Activated CD8-positive, alpha-beta T cell treated with anti-CD3 and anti-CD28 coated beads for 36 hours (primary cell): ENCODE measurements around the gene CXXC5. TPM values are rescaled to one million over a fixed set of nuclear protein-coding genes. Genes with fewer than 3 reads are reported as not detected.
A peak's percentile ranks its signal among the peaks of the same experiment; 100 is the strongest.

Source experiments
- ATAC-seq: fragments of 200-7000 bp; cut with Tn5 transposase; one replicate; pipeline ENCODE4 v1.10.0; 2021; ENCODE audit warnings: mild to moderate bottlenecking, moderate library complexity
- CTCF ChIA-PET: fragments of 350-600 bp; sonication (Branson Sonifier 250); formaldehyde crosslinking; loops from one replicate; lab custom pipeline; 2021; ENCODE audit warnings: antibody characterized with exemption; lab: Charles Lee
- POLR2A ChIA-PET: fragments of 350-600 bp; sonication (Branson Sonifier 250); formaldehyde crosslinking; loops from one replicate; lab custom pipeline; 2021; ENCODE audit warnings: antibody characterized with exemption; lab: Charles Lee
- DNase-seq: peaks from one replicate; pipeline ENCODE4 v3.0.0-alpha.2; 2020
- H3K27ac Mint-ChIP-seq: one replicate; pipeline ENCODE4 v1.8.0; 2021; ENCODE audit warnings: mild to moderate bottlenecking, mixed read lengths
- H3K27me3 Mint-ChIP-seq: one replicate; pipeline ENCODE4 v1.8.0; 2021; ENCODE audit warnings: mixed read lengths
- H3K36me3 Mint-ChIP-seq: one replicate; pipeline ENCODE4 v1.8.0; 2021; ENCODE audit warnings: low read depth, mixed read lengths
- H3K4me1 Mint-ChIP-seq: one replicate; pipeline ENCODE4 v1.8.0; 2021; ENCODE audit warnings: low read depth, mixed read lengths
- H3K4me3 Mint-ChIP-seq: one replicate; pipeline ENCODE4 v1.8.0; 2021; ENCODE audit warnings: mild to moderate bottlenecking, moderate library complexity, mixed read lengths
- H3K9me3 Mint-ChIP-seq: one replicate; pipeline ENCODE4 v1.8.0; 2021; ENCODE audit warnings: mixed read lengths
- CTCF ChIP-seq: fragments of 200-600 bp; IDR thresholded peaks from one replicate; pipeline ENCODE4 v1.8.0; 2022; ENCODE audit warnings: antibody characterized with exemption, mild to moderate bottlenecking
- intact Hi-C: fragments of 100-400 bp; cut with micrococcal nuclease; formaldehyde crosslinking; loops from one replicate; pipeline ENCODE4 v1.10.0; 2022
- total RNA-seq, 2 experiments: library from RNA; stranded (reverse); gene quantifications; one replicate each; pipeline ENCODE4 v1.2.3, GENCODE V29; 2021

The CXXC5 gene
- total RNA-seq, 2 experiments from 2014 or later = 3.5 to 4.3 TPM

GRCh38 chr5:139705191-139705590, 57.0 kb downstream of the CXXC5 start:
- H3K36me3 Mint-ChIP-seq = no peaks in the 10 kb centered on the region
- peak; percentile 28 for ATAC-seq

GRCh38 chr5:139705655-139706587, 57.8 kb downstream of the CXXC5 start:
- intact Hi-C loops = no loop called here
- ATAC-seq = no peak
- Mint-ChIP-seq H3K4me1 (peaks cover 42% of the 10 kb centered on the region), H3K36me3 (no peaks in the 10 kb centered on the region), H3K27ac (no peak overlapping the region), H3K4me3 (no peak overlapping the region), H3K27me3 (peaks cover 3% of the 10 kb centered on the region), H3K9me3 (no peaks in the 10 kb centered on the region)
- ChIA-PET POLR2A (interaction anchor here (0.8 to 0.9 kb wide), 2 partner anchors 8 to 15 kb away, joined by 3 read pairs; no protein-coding TSS in a partner anchor), CTCF (interaction anchor here (0.9 to 6.3 kb wide), 4 partner anchors 17 to 74 kb away, joined by 4 to 52 read pairs (median 5); no protein-coding TSS in a partner anchor)
- no peak for TF ChIP-seq CTCF
- DNase-seq = no peak

More at GRCh38 chr5:139705191-139705590, 57.0 kb downstream of the CXXC5 start:
- no peak for TF ChIP-seq CTCF
- peak; percentile 51 for DNase-seq
- Mint-ChIP-seq H3K4me3 (no peak overlapping the region), H3K27me3 (peaks cover 3% of the 10 kb centered on the region), H3K9me3 (no peaks in the 10 kb centered on the region), H3K27ac (no peak overlapping the region), H3K4me1 (peaks cover 43% of the 10 kb centered on the region)
- ChIA-PET POLR2A (interaction anchor here (0.8 kb wide), 1 partner anchor 15 kb away, joined by 3 read pairs; no protein-coding TSS in a partner anchor), CTCF (interaction anchor here (0.9 to 1.1 kb wide), 3 partner anchors 16 to 73 kb away, joined by 4 to 6 read pairs (median 4); no protein-coding TSS in a partner anchor)
- intact Hi-C loops = no loop called here

- TF ChIP-seq CTCF = no peak
- Mint-ChIP-seq H3K9me3 (no peaks in the 10 kb centered on the region), H3K4me1 (peaks cover 36% of the 10 kb centered on the region), H3K4me3 (no peak overlapping the region), H3K36me3 (no peaks in the 10 kb centered on the region), H3K27ac (no peak overlapping the region), H3K27me3 (no peaks in the 10 kb centered on the region)
- DNase-seq (no peak), ATAC-seq (no peak)
- ChIA-PET POLR2A (no interaction called here), CTCF (interaction anchor here (0.9 to 6.3 kb wide), 5 partner anchors 18 to 75 kb away, joined by 3 to 52 read pairs (median 5); no protein-coding TSS in a partner anchor)
- intact Hi-C loops = no loop called here
These were observed 59.4 kb downstream of the CXXC5 start for GRCh38 chr5:139707445-139708003.

- POLR2A ChIA-PET = interaction anchor here (0.5 to 3.7 kb wide), 2 partner anchors 8 to 144 kb away, joined by 3 to 30 read pairs; no protein-coding TSS in a partner anchor
- intact Hi-C loops = no loop called here
- no peak for TF ChIP-seq CTCF
These were observed 60.3 kb downstream of the CXXC5 start for GRCh38 chr5:139708434-139708861.

More at GRCh38 chr5:139708434-139708861, 60.3 kb downstream of the CXXC5 start:
- CTCF ChIA-PET = interaction anchor here (0.8 to 6.3 kb wide), 6 partner anchors 19 to 76 kb away, joined by 3 to 52 read pairs (median 3); no protein-coding TSS in a partner anchor
- Mint-ChIP-seq H3K4me1 (peaks cover 36% of the 10 kb centered on the region), H3K36me3 (no peaks in the 10 kb centered on the region), H3K27ac (no peak overlapping the region), H3K27me3 (no peaks in the 10 kb centered on the region), H3K9me3 (no peaks in the 10 kb centered on the region), H3K4me3 (no peak overlapping the region)
- ATAC-seq (no peak), DNase-seq (no peak)
